HG02852 (cell line): ENCODE measurements around the gene C2orf68.
"Not testable (repeated sequence)": the region's sequence is repeated elsewhere in the genome, so short reads cannot be mapped to it uniquely, and the experiment has no call there.

Experiments
- ATAC-seq: cut with Tn5 transposase; IDR thresholded peaks from one replicate; pipeline ENCODE4 v1.9.1; 2021; ENCODE audit warnings: mild to moderate bottlenecking, moderate library complexity; ENCODE audit not compliant: unreplicated experiment

The C2orf68 gene

DNA sequence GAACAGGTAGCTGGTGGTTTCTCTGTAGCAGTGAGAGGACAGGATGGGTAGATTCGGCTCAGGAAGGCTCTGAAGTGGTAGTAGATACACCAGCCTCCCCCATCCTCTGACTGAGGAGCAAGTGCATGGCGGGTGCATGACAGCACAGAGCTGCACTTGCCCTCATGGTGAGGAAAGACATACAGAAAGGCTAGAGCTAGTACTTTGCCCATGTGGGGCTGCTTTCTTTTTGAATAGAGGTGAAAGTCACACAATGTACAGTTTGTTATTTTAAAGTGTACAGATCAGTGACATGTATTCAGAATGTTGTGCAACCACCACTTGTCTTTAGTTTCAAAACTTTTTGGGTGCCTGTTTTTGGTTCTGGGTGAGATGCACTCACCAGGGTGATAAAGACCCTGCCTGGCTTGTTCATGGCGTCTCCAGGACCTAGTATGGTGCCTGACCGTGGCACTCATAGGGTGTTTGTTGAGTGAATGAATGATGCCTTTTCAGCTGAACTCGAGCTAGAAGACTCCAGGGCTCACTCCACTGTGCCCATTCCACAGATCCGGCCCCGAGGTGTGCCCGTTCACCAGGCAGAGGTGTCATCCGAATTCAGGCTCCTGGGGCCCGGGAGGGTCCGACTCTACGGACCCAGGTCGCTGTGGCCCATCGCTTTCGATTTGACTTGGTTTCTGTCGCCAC lies 28.1 kb downstream of the C2orf68 start:
- peak; percentile 66 for ATAC-seq

DNA sequence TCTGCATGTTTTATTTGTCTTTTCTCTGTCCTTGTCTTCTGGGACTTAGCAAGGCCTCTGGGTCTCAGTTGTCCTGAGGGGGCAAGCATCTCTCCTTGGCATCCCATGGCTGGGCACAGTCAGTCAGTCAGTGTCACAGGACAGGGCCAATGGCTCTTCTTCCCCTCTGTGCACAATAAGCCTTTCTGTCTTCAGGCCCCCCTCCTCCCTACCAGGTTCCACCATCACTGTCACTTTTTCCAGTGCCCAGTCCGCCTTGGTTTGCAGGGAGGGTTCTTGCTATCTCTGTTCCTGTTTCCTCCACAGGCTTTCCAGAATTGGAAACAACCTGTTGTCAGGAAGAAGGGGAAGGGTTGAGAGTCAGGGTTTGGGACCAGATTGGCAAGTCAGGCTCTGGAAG lies 29.4 kb downstream of the C2orf68 start:
- no peak for ATAC-seq

- ATAC-seq = no peak
Measured at GRCh38 chr2:85580206-85580605, 31.7 kb downstream of the C2orf68 start.

- no peak for ATAC-seq
Measured at GRCh38 chr2:85579266-85579935, 32.5 kb downstream of the C2orf68 start.

- peak; percentile 36 for ATAC-seq
Measured at GRCh38 chr2:85578243-85579180, 33.4 kb downstream of the C2orf68 start.

DNA sequence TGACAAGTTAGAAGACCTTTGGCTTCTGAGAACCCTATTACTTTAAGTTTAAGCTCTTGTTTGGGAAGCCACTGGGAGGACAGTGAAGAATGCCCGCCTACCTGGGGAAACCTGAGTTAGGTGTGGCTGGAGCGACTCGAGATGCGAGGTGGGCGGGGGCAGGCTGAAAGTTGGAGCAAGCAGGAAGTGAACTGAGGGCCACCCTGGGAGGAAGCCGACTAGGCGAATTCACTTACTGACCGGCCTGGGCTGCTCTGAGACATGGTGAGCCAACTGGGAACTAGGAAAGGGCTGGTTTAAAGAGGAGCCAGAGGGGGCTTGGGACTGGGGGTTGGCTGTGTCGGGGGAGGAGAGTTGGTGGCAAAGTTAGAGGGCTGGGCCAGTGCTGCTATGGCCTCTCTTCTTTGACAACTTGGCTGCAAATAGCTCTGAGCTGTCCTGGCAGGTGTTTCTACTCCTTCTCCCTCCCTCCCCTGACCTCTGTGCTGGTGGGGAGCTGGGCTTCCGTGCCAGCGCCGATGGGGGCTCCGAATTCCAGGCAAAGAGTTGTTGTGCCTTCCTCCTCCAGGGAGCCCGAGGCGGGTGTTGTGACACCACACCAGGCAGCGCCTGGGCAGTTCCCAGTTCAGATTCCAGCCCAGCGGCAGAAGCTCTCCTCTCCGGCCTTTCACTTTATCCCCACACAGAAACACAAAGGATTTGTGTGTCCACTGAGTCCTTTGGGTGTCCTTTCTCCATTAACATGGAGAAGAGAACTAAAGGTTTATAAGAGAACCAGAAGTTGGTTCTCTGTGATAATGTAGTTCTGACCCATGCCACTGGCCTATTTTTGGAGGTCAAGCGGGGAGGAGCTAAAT lies 34.3 kb downstream of the C2orf68 start, which contains the start of gene VAMP8:
Gene VAMP8 (plus strand): TSS at position 201 of the 857 bp plus-strand sequence. CDS start 61 bp downstream, at position 262.
- peak; percentile 76 for ATAC-seq

DNA sequence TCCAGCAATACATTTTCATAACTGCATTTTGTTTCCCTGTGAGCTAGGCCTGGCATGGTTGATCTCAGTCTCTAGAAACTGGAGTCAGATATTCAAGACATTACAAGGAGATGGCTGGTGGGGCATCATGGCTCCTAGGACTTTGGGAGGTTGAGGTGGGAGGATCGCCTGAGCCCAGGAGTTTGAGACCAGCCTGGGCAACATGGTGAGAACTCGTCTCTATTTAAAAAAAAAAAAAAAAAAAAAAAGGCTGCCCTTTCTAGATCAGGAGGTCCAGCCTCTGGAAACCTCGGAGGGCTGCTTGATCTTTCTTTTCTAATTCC lies 34.8 kb downstream of the C2orf68 start:
- ATAC-seq = no peak

DNA sequence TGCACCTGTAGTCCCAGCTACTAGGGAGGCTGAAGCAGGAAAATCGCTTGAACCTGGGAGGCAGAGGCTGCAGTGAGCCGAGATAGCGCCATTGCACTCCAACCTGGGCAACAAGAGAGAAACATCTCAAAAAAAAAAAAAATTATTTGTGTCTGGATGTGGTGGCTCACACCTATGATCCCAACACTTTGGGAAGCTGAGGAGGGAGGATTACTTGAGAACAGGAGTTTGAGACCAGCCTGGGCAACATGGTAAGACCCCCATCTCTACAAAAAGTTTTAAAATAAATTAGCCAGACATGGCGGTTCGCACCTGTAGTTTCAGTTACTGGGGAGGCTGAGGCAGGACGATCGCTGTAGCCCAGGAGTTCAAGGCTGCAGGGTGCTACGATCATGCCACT lies 36.1 kb downstream of the C2orf68 start:
- no peak for ATAC-seq

DNA sequence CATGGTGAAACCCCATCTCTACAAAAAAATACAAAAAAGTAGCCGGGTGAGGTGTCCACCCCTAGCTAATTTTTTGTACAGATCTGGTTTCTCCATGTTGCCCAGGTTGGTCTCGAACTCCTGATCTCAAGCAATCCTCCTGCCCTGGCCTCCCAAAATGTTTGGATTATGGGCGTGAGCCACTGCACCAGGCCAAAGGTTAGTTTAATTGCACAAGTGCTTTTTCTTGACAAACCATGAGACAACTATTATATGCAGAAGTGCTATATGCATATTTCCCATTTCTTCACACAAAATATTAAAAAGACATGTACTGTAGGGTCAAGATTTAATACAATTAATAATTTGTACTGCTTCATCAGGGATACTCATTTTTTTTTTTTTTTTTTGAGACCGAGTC lies 45.6 kb downstream of the C2orf68 start:
- no peak for ATAC-seq

- ATAC-seq = no peak
Measured at GRCh38 chr2:85564144-85564563, 47.7 kb downstream of the C2orf68 start.

DNA sequence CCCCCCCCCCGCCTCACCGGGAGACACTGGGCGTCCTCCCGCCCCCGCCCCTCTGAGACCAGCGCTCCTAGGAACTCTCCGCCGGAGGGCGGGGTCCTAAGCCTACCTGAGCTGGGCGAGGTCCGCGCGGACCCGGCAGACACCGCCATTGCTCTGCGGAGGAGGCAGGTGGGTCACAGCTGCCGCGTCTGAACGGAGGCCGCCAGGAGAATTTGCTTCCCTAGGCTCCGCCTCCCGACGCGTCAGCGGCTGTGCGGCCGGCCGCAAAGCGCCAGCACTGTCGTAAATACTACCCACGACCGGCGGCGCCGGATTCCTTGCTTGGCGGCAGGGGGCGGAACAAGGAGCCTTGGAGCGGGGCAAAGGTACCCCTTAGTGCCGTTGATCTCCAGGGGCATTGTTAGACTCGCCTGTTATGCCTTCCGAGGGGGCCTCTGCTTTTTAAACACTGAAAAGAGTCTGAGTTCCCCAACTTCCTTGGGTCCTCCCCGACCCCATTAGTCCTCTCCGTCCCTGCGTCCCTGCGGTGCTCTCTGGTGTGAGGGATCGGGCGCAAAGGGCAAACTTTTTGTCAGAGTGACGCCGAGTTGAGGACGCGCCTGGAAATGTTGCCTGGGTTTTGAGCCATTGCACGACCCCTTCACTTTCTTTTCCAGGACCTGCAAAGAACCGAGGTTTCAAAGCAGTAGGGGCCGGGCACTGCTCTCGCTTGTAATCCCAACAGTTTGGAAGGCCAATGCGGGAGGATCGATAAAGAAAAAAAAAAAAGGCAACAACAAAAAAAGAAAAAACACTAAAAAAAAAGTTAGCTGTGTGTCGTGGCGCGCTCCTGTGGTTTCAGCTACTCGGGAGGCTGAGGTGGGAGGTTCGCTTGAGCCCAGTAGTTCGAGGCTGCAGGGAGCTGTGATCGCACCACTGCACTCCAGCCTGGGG lies 50.3 kb downstream of the C2orf68 start, which contains the start of gene GGCX:
Gene GGCX (minus strand): TSS at position 214 of the 933 bp plus-strand sequence. CDS start 65 bp downstream, at position 149.
- peak; percentile 94 for ATAC-seq

- peak; percentile 26 for ATAC-seq
Measured at GRCh38 chr2:85560812-85561279, 51.0 kb downstream of the C2orf68 start.

- ATAC-seq = not testable (repeated sequence)
Measured at GRCh38 chr2:85560403-85560726, 51.5 kb downstream of the C2orf68 start.

DNA sequence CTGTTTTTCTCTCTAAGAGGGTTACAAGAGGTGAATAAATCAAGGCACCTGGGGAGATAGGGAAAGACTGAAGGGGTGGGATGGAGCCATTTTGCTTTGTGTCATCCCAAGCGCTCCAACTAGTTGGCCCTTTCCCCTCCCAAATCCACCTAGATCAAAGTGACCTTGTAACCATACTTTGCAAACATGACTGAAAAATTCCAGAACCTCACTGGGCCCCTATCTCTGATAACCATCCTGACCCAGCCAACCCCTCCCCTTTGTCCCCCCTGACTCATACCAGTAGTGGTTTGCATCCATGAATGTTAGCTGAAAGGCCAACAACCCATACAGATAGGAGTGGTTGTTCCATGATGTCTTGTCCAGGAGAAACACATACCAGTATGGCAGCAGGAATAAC lies 53.7 kb downstream of the C2orf68 start:
- ATAC-seq = no peak

DNA sequence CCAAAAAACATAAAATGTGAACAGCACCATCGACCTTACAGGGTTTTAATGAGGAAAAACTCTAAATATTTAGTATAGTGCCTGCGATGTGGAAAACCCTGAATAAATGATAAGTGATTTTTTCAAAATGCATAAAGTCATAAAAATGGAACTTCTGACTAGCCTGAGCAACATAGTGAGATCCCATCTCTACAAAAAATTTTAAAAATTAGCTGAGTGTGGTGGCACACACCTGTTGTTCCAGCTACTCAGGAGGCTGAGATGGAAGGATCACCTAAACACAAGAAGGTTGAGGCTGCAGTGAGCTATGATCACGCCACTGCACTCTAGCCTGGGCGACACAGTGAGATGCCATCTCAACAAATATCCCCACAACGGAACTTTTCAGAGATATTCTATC lies 54.7 kb downstream of the C2orf68 start:
- no peak for ATAC-seq
